ENCODE measurements around the gene PCDHB1.

The PCDHB1 gene

DNA sequence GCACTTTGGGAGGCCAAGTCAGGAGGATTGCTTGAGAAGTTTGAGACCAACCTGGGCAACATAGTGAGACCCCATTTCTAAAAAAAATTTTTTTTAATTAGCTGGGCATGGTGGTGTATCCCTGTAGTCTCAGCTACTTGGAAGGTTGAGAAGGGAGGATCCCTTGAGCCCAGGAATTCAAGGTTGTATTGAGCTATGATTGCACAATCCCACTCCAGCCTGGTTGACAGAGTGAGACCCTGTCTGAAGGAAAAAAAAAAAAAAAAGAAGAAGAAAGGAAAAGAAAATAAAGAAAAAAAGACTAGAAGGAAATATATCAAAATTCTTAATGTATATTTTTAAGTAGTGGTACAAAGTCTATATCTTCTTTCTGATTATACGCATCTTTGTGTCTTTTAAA, 28.8 kb upstream of the PCDHB1 start:
- no peaks in the 10 kb centered on the region for H4K20me1 ChIP-seq (ENCODE audit: insufficient read depth, low read length)
- no peaks in the 10 kb centered on the region for H3K9me2 ChIP-seq (replicated peaks; ENCODE audit: insufficient read depth, low read length)
- H3K4me3 ChIP-seq (ENCODE audit: low read length) = no peak overlapping the region
- H3K79me2 ChIP-seq (ENCODE audit: low read length) = no peaks in the 10 kb centered on the region
- H3K4me1 ChIP-seq (ENCODE audit: low read length) = no peaks in the 10 kb centered on the region
- no peak for DNase-seq
- H3F3A ChIP-seq (ENCODE audit: insufficient read depth, low read length) = no peaks in the 10 kb centered on the region
- no peak overlapping the region for H3K27ac ChIP-seq (ENCODE audit: low read length)
- H3K27me3 ChIP-seq (replicated peaks; ENCODE audit: insufficient read depth, low read length) = no peaks in the 10 kb centered on the region
- TF ChIP-seq EZH2 (optimal IDR thresholded peaks at IDR 0.05; ENCODE audit: low read depth, low read length) = no peak
- TF ChIP-seq, protein P1, sequence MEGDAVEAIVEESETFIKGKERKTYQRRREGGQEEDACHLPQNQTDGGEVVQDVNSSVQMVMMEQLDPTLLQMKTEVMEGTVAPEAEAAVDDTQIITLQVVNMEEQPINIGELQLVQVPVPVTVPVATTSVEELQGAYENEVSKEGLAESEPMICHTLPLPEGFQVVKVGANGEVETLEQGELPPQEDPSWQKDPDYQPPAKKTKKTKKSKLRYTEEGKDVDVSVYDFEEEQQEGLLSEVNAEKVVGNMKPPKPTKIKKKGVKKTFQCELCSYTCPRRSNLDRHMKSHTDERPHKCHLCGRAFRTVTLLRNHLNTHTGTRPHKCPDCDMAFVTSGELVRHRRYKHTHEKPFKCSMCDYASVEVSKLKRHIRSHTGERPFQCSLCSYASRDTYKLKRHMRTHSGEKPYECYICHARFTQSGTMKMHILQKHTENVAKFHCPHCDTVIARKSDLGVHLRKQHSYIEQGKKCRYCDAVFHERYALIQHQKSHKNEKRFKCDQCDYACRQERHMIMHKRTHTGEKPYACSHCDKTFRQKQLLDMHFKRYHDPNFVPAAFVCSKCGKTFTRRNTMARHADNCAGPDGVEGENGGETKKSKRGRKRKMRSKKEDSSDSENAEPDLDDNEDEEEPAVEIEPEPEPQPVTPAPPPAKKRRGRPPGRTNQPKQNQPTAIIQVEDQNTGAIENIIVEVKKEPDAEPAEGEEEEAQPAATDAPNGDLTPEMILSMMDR (IDR thresholded peaks at IDR 0.05; ENCODE audit: low read length) = no peak
- TF ChIP-seq EZH2phosphoT487 (IDR thresholded peaks at IDR 0.05; ENCODE audit: low read length) = no peak
- no peak overlapping the region for H3K9ac ChIP-seq (ENCODE audit: low read length)
- no peak overlapping the region for H3K4me2 ChIP-seq (ENCODE audit: low read depth, low read length)
- H3K36me3 ChIP-seq (replicated peaks; ENCODE audit: insufficient read depth, low read length) = no peaks in the 10 kb centered on the region
- no peak overlapping the region for H2AFZ ChIP-seq (ENCODE audit: low read length)
- H3K9me3 ChIP-seq (replicated peaks; ENCODE audit: insufficient read depth, low read length) = no peaks in the 10 kb centered on the region

DNA sequence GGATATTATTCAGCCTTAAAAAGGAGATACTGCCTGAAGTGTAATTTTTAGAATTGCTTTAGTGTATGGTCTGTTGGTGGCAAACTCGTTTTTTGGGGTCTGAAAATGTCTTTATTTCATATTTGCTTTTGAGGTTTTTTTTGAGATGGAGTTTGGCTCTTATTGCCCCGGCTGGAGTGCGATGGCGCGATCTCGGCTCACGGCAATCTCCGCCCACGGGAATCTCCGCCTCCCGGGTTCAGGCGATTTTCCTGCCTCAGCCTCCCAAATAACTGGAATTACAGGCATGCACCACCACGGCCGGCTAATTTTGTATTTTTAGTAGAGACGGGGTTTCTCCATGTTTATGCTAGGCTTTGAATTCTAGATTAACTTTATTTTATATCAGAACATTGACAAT, 20.2 kb upstream of the PCDHB1 start:
- DNase-seq = no peak

DNA sequence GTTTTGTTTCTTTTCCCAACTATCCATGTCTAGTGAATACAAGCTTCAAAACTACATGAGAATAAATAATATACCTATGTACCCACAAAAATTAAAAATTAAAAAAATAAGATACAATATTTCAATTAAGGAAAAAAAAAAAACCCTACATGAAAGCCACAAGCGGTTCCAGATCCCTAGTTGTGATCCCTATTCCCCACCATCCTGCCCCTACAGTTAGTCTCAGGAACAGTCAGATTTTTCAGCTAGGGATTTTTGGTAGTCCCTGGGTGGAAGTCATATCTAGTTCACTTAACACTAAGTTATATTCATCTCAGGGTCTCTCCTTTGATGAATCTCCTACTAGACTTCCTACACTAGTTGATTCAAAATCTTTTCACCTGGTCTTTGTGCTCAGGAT, 18.5 kb upstream of the PCDHB1 start:
- H3K9me2 ChIP-seq (replicated peaks; ENCODE audit: insufficient read depth, low read length) = no peaks in the 10 kb centered on the region
- no peaks in the 10 kb centered on the region for H4K20me1 ChIP-seq (ENCODE audit: insufficient read depth, low read length)
- H3K36me3 ChIP-seq (replicated peaks; ENCODE audit: insufficient read depth, low read length) = no peaks in the 10 kb centered on the region
- H3K79me2 ChIP-seq (ENCODE audit: low read length) = no peaks in the 10 kb centered on the region
- no peak for DNase-seq
- no peaks in the 10 kb centered on the region for H3F3A ChIP-seq (ENCODE audit: insufficient read depth, low read length)
- H3K9me3 ChIP-seq (replicated peaks; ENCODE audit: insufficient read depth, low read length) = no peaks in the 10 kb centered on the region
- H3K4me2 ChIP-seq (ENCODE audit: low read depth, low read length) = no peak overlapping the region
- no peak overlapping the region for H3K27ac ChIP-seq (ENCODE audit: low read length)
- no peak overlapping the region for H3K4me3 ChIP-seq (ENCODE audit: low read length)
- H3K9ac ChIP-seq (ENCODE audit: low read length) = no peak overlapping the region
- H3K4me1 ChIP-seq (ENCODE audit: low read length) = no peaks in the 10 kb centered on the region
- TF ChIP-seq EZH2phosphoT487 (IDR thresholded peaks at IDR 0.05; ENCODE audit: low read length) (no peak), EZH2 (optimal IDR thresholded peaks at IDR 0.05; ENCODE audit: low read depth, low read length) (no peak)
- TF ChIP-seq, protein P1 (IDR thresholded peaks at IDR 0.05; ENCODE audit: low read length) = no peak
- H3K27me3 ChIP-seq (replicated peaks; ENCODE audit: insufficient read depth, low read length) = no peaks in the 10 kb centered on the region
- no peak overlapping the region for H2AFZ ChIP-seq (ENCODE audit: low read length)

More for the DNA sequence above, 20.2 kb upstream of the PCDHB1 start:
- Histone ChIP-seq H2AFZ (ENCODE audit: low read length) (no peak overlapping the region), H3F3A (ENCODE audit: insufficient read depth, low read length) (no peaks in the 10 kb centered on the region), H3K9ac (ENCODE audit: low read length) (no peak overlapping the region), H3K36me3 (replicated peaks; ENCODE audit: insufficient read depth, low read length) (no peaks in the 10 kb centered on the region), H3K27ac (ENCODE audit: low read length) (no peak overlapping the region), H3K79me2 (ENCODE audit: low read length) (no peaks in the 10 kb centered on the region), H3K4me1 (ENCODE audit: low read length) (no peaks in the 10 kb centered on the region), H3K4me2 (ENCODE audit: low read depth, low read length) (no peak overlapping the region), H3K27me3 (replicated peaks; ENCODE audit: insufficient read depth, low read length) (no peaks in the 10 kb centered on the region), H3K9me3 (replicated peaks; ENCODE audit: insufficient read depth, low read length) (no peaks in the 10 kb centered on the region), H3K4me3 (ENCODE audit: low read length) (no peak overlapping the region), H3K9me2 (replicated peaks; ENCODE audit: insufficient read depth, low read length) (no peaks in the 10 kb centered on the region), H4K20me1 (ENCODE audit: insufficient read depth, low read length) (no peaks in the 10 kb centered on the region)
- TF ChIP-seq EZH2phosphoT487 (IDR thresholded peaks at IDR 0.05; ENCODE audit: low read length) (no peak), EZH2 (optimal IDR thresholded peaks at IDR 0.05; ENCODE audit: low read depth, low read length) (no peak)
- TF ChIP-seq, protein P1 (IDR thresholded peaks at IDR 0.05; ENCODE audit: low read length) = no peak
